Neural cell (in vitro differentiated cells): ENCODE data around the gene MGAT4B.

ENCODE experiments used
- EZH2 ChIP-seq: fragments of 200-600, 300-800 bp; shearing (Covaris generic), sonication (generic); IDR thresholded peaks from 2 replicates; pipeline ENCODE4 v1.6.1; 2014; ENCODE audit warnings: antibody characterized with exemption, low read length, borderline replicate concordance, mild to moderate bottlenecking; ENCODE audit not compliant: insufficient read depth, poor library complexity, severe bottlenecking
- POLR2AphosphoS5 ChIP-seq: IDR thresholded peaks from 2 replicates; pipeline ENCODE4 v1.6.1; 2012
- RAD21 ChIP-seq: fragments of 450-650 bp; conservative IDR thresholded peaks from 2 replicates; pipeline ENCODE4 v1.6.1; 2014; ENCODE audit warnings: antibody characterized with exemption, mild to moderate bottlenecking, moderate library complexity
- SMC3 ChIP-seq: fragments of 450-650 bp; conservative IDR thresholded peaks from 2 replicates; pipeline ENCODE4 v1.6.1; 2014; ENCODE audit warnings: antibody characterized with exemption, mild to moderate bottlenecking, moderate library complexity; ENCODE audit not compliant: poor library complexity
- TAF1 ChIP-seq: IDR thresholded peaks from 2 replicates; pipeline ENCODE4 v1.6.1; 2012; ENCODE audit warnings: low read depth
- TF ChIP-seq, protein P1 (sequence below): IDR thresholded peaks from 2 replicates; pipeline ENCODE4 v1.6.1; 2012; ENCODE audit warnings: borderline replicate concordance
- TF ChIP-seq, protein P2 (sequence below): fragments of 450-650 bp; IDR thresholded peaks from 2 replicates; pipeline ENCODE4 v1.5.1; 2014; ENCODE audit warnings: antibody characterized with exemption, mild to moderate bottlenecking, moderate library complexity; ENCODE audit not compliant: poor library complexity, severe bottlenecking

DNA sequence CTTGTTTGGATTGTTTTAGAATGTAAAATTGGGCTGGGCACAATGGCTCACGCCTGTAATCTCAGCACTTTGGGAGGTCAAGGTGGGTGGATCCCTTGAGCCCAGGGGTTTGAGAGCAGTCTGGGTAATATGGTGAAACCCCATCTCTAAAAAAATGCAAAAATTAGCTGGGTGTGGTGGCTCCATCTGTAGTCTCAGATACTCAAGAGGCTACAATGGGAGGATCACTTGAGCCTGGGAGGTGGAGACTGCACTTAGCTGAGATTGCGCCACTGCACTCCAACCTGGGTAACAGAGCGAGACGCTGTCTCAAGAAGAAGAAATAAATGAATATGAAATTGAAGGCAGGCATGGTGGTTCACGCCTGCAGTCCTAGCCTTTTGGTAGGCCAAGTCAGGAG is 52.7 kb downstream of the MGAT4B start:
- TF ChIP-seq, protein P1, sequence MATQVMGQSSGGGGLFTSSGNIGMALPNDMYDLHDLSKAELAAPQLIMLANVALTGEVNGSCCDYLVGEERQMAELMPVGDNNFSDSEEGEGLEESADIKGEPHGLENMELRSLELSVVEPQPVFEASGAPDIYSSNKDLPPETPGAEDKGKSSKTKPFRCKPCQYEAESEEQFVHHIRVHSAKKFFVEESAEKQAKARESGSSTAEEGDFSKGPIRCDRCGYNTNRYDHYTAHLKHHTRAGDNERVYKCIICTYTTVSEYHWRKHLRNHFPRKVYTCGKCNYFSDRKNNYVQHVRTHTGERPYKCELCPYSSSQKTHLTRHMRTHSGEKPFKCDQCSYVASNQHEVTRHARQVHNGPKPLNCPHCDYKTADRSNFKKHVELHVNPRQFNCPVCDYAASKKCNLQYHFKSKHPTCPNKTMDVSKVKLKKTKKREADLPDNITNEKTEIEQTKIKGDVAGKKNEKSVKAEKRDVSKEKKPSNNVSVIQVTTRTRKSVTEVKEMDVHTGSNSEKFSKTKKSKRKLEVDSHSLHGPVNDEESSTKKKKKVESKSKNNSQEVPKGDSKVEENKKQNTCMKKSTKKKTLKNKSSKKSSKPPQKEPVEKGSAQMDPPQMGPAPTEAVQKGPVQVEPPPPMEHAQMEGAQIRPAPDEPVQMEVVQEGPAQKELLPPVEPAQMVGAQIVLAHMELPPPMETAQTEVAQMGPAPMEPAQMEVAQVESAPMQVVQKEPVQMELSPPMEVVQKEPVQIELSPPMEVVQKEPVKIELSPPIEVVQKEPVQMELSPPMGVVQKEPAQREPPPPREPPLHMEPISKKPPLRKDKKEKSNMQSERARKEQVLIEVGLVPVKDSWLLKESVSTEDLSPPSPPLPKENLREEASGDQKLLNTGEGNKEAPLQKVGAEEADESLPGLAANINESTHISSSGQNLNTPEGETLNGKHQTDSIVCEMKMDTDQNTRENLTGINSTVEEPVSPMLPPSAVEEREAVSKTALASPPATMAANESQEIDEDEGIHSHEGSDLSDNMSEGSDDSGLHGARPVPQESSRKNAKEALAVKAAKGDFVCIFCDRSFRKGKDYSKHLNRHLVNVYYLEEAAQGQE: no peak
- TF ChIP-seq, protein P2, sequence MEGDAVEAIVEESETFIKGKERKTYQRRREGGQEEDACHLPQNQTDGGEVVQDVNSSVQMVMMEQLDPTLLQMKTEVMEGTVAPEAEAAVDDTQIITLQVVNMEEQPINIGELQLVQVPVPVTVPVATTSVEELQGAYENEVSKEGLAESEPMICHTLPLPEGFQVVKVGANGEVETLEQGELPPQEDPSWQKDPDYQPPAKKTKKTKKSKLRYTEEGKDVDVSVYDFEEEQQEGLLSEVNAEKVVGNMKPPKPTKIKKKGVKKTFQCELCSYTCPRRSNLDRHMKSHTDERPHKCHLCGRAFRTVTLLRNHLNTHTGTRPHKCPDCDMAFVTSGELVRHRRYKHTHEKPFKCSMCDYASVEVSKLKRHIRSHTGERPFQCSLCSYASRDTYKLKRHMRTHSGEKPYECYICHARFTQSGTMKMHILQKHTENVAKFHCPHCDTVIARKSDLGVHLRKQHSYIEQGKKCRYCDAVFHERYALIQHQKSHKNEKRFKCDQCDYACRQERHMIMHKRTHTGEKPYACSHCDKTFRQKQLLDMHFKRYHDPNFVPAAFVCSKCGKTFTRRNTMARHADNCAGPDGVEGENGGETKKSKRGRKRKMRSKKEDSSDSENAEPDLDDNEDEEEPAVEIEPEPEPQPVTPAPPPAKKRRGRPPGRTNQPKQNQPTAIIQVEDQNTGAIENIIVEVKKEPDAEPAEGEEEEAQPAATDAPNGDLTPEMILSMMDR: no peak
- TF ChIP-seq POLR2AphosphoS5 (no peak), SMC3 (no peak), TAF1 (no peak), EZH2 (no peak), RAD21 (no peak)
